PC-3 (cell line): Measurements from ENCODE around the gene GABPA. TPM values are rescaled to one million over a fixed set of nuclear protein-coding genes. Genes with fewer than 3 reads are reported as not detected.

Source experiments
- ATAC-seq: fragments of 200-7000 bp; cut with Tn5 transposase; 2 replicates; pipeline ENCODE4 v1.9.1; 2020; ENCODE audit warnings: mild to moderate bottlenecking, moderate library complexity
- BruUV-seq: library from RNA; stranded (reverse); fragments of 400-500 nt; replicated peaks from 2 replicates; lab custom pipeline; 2021; lab: Mats Ljungman, UMichigan
- CTCF ChIA-PET: fragments of 300-600 bp; sonication (Branson Sonifier 250); formaldehyde crosslinking; loops from one replicate; lab custom pipeline; 2022; ENCODE audit warnings: antibody characterized with exemption; lab: Charles Lee
- POLR2A ChIA-PET: fragments of 300-600 bp; sonication (Branson Sonifier 250); formaldehyde crosslinking; loops from one replicate; lab custom pipeline; 2022; ENCODE audit warnings: antibody characterized with exemption; ENCODE audit not compliant: unreplicated experiment; lab: Charles Lee
- DNase-seq: peaks from one replicate; pipeline ENCODE4 v3.0.0-alpha.2; 2015
- H2AFZ ChIP-seq: fragments of 300-600 bp; sonication (generic); 2 replicates; pipeline ENCODE4 v1.6.0; 2016; ENCODE audit warnings: antibody characterized with exemption, low read length
- H3F3A ChIP-seq: fragments of 300-600 bp; sonication (generic); one replicate; pipeline ENCODE4 v1.6.0; 2017; ENCODE audit warnings: antibody characterized with exemption, low read length, control low read depth, mild to moderate bottlenecking; ENCODE audit not compliant: unreplicated experiment
- H3K27ac ChIP-seq: fragments of 300-600 bp; sonication (generic); 2 replicates; pipeline ENCODE4 v1.5.1; 2016; ENCODE audit warnings: mild to moderate bottlenecking, low read length
- H3K27me3 ChIP-seq: fragments of 300-600 bp; sonication (generic); 2 replicates; pipeline ENCODE4 v1.6.1; 2016; ENCODE audit warnings: low read length, mixed read lengths
- H3K36me3 ChIP-seq: fragments of 300-600 bp; sonication (generic); 2 replicates; pipeline ENCODE4 v1.6.1; 2016; ENCODE audit warnings: low read depth, mixed run types, low read length, mixed read lengths
- H3K4me1 ChIP-seq: fragments of 300-600 bp; sonication (generic); 2 replicates; pipeline ENCODE4 v1.5.1; 2016; ENCODE audit warnings: low read length; ENCODE audit not compliant: insufficient read depth
- H3K4me2 ChIP-seq: fragments of 300-600 bp; sonication (generic); 2 replicates; pipeline ENCODE4 v1.6.0; 2016; ENCODE audit warnings: low read length
- H3K4me3 ChIP-seq: fragments of 300-600 bp; sonication (generic); 2 replicates; pipeline ENCODE4 v1.5.1; 2016; ENCODE audit warnings: mild to moderate bottlenecking, low read length, mixed read lengths
- H3K79me2 ChIP-seq: fragments of 300-600 bp; sonication (generic); 2 replicates; pipeline ENCODE4 v1.6.1; 2017; ENCODE audit warnings: low read length, mixed read lengths
- H3K9ac ChIP-seq: fragments of 300-600 bp; sonication (generic); 2 replicates; pipeline ENCODE4 v1.6.0; 2016; ENCODE audit warnings: mild to moderate bottlenecking, low read length
- H3K9me2 ChIP-seq: fragments of 300-600 bp; sonication (generic); replicated peaks from 2 replicates; pipeline ENCODE4 v1.6.1; 2016; ENCODE audit warnings: mixed run types, low read length, mixed read lengths
- H3K9me3 ChIP-seq: fragments of 300-600 bp; sonication (generic); 2 replicates; pipeline ENCODE4 v1.6.1; 2016; ENCODE audit warnings: low read length, mixed read lengths
- H4K20me1 ChIP-seq: fragments of 300-600 bp; sonication (generic); 2 replicates; pipeline ENCODE4 v1.6.1; 2016; ENCODE audit warnings: low read length, mixed read lengths
- EZH2 ChIP-seq: fragments of 300-600 bp; sonication (generic); IDR thresholded peaks from one replicate; pipeline ENCODE4 v1.6.1; 2017; ENCODE audit warnings: antibody characterized with exemption, mild to moderate bottlenecking, low read length; ENCODE audit not compliant: unreplicated experiment
- EZH2phosphoT487 ChIP-seq: fragments of 300-600 bp; sonication (generic); IDR thresholded peaks from 2 replicates; pipeline ENCODE4 v1.6.1; 2018; ENCODE audit warnings: mild to moderate bottlenecking, antibody characterized with exemption, low read length, borderline replicate concordance
- intact Hi-C: fragments of 100-400 bp; cut with micrococcal nuclease; formaldehyde crosslinking; loops from 2 replicates; pipeline ENCODE4 v1.9.0; 2023
- total RNA-seq: library from RNA; depleted of rRNA; stranded (reverse); fragments of >200 nt; gene quantifications from 2 replicates; pipeline ENCODE4 v1.2.3, GENCODE V29; 2014
- TF ChIP-seq, protein P1 (sequence below): fragments of 300-600 bp; sonication (generic); conservative IDR thresholded peaks from 2 replicates; pipeline ENCODE4 v1.5.1; 2017; ENCODE audit warnings: antibody characterized with exemption, low read depth, mild to moderate bottlenecking, low read length

The GABPA gene
- total RNA-seq, 1 experiment from 2014 or later: 19.0 TPM

DNA sequence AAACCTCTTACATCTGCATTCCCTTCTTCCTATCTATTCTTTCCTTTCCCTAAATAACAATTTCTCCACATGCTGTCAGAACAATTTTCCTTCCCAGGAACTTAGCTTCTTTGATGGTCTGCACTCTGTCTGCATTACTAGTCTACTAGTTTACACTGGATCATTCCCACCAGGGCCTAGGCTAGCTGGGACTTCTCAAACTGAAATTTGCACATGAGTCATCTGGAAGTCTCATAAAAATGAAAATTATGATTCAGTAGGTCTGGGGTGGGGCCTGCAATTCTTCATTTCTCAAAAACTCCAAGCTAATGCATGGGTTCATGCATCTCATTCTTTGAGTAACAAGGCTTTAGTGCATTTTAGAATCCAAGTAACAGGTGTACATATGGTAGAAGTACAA is 74.2 kb downstream of the GABPA start:
- ATAC-seq (peak; percentile 96), DNase-seq (peak; percentile 86)
- POLR2A ChIA-PET: no interaction called here
- Histone ChIP-seq H3K9me2 (no peaks in the 10 kb centered on the region), H3K4me2 (peak overlapping the region; percentile 37; the same call in 1 of the 2 replicates), H3K4me1 (peaks cover 27% of the 10 kb centered on the region), H3K9ac (no peak overlapping the region), H3K27me3 (no peaks in the 10 kb centered on the region), H3K9me3 (no peaks in the 10 kb centered on the region), H3K4me3 (no peak overlapping the region), H3K79me2 (no peaks in the 10 kb centered on the region), H2AFZ (no peak overlapping the region), H3F3A (no peaks in the 10 kb centered on the region), H4K20me1 (no peaks in the 10 kb centered on the region), H3K36me3 (no peaks in the 10 kb centered on the region), H3K27ac (peak overlapping the region; percentile 62)
- CTCF ChIA-PET: interaction anchor here (0.8 kb wide), 1 partner anchor 10 kb away, joined by 3 read pairs; no protein-coding TSS in a partner anchor
- TF ChIP-seq, protein P1, sequence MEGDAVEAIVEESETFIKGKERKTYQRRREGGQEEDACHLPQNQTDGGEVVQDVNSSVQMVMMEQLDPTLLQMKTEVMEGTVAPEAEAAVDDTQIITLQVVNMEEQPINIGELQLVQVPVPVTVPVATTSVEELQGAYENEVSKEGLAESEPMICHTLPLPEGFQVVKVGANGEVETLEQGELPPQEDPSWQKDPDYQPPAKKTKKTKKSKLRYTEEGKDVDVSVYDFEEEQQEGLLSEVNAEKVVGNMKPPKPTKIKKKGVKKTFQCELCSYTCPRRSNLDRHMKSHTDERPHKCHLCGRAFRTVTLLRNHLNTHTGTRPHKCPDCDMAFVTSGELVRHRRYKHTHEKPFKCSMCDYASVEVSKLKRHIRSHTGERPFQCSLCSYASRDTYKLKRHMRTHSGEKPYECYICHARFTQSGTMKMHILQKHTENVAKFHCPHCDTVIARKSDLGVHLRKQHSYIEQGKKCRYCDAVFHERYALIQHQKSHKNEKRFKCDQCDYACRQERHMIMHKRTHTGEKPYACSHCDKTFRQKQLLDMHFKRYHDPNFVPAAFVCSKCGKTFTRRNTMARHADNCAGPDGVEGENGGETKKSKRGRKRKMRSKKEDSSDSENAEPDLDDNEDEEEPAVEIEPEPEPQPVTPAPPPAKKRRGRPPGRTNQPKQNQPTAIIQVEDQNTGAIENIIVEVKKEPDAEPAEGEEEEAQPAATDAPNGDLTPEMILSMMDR: no peak
- TF ChIP-seq EZH2 (no peak), EZH2phosphoT487 (no peak)
- intact Hi-C loops: loop anchor here (5.0 kb wide), 1 partner anchor 43 kb away; no protein-coding TSS in a partner anchor
- BruUV-seq: no TSS peak

DNA sequence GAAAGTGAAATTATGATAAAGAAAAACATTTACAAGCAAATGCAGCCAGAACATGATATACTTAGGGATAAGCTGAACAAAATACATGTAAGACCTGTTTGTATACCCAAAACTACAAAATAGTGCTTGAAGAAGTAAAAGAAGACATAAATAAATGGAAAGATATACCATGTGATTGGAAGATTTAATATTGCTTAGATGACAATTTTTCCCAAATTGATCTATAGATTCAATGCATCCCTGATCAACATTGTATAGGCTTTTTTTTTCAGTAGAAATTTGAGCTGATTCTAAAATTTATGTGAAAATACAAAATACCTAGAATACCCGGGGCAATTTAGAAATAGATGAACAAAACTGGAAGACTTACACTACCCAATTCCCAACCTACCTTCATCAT is 76.4 kb downstream of the GABPA start:
- no TSS peak for BruUV-seq

DNA sequence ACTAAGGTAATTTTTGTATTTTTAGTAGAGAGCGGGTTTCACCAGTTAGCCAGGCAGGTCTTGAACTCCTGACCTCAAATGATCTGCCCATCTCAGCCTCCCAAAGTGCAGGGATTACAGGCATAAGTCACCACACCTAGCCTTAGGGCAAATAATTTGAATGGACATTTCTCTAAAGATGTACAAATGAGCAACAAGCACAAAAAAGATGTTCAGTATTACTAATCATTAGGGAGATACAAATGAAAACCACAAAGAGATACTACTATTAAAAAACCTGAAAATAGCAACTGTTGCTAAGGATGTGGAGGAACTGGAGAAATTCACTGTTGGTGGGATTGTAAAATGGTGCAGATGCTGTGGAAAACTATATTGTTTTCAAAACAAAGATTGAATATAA is 79.1 kb downstream of the GABPA start:
- H2AFZ ChIP-seq: no peak overlapping the region
- H3K4me3 ChIP-seq: no peak overlapping the region
- CTCF ChIA-PET: no interaction called here
- no TSS peak for BruUV-seq
- POLR2A ChIA-PET: no interaction called here
- DNase-seq (no peak), ATAC-seq (no peak)
- no peak overlapping the region for H3K27ac ChIP-seq
- H4K20me1 ChIP-seq: no peaks in the 10 kb centered on the region
- H3K36me3 ChIP-seq: no peaks in the 10 kb centered on the region
- no peaks in the 10 kb centered on the region for H3K79me2 ChIP-seq
- H3K4me2 ChIP-seq: no peak overlapping the region
- no peaks in the 10 kb centered on the region for H3K9me2 ChIP-seq
- intact Hi-C loops: no loop called here
- no peaks in the 10 kb centered on the region for H3F3A ChIP-seq
- H3K4me1 ChIP-seq: peaks cover 13% of the 10 kb centered on the region
- TF ChIP-seq, protein P1: no peak
- TF ChIP-seq EZH2 (no peak), EZH2phosphoT487 (no peak)
- no peaks in the 10 kb centered on the region for H3K27me3 ChIP-seq
- no peaks in the 10 kb centered on the region for H3K9me3 ChIP-seq
- H3K9ac ChIP-seq: no peak overlapping the region

More for the DNA sequence above, 76.4 kb downstream of the GABPA start:
- Histone ChIP-seq H3K4me2 (no peak overlapping the region), H3K27me3 (no peaks in the 10 kb centered on the region), H3K4me1 (peaks cover 23% of the 10 kb centered on the region), H3F3A (no peaks in the 10 kb centered on the region), H3K36me3 (no peaks in the 10 kb centered on the region), H3K27ac (no peak overlapping the region), H2AFZ (no peak overlapping the region), H4K20me1 (no peaks in the 10 kb centered on the region), H3K4me3 (no peak overlapping the region), H3K9me2 (no peaks in the 10 kb centered on the region), H3K9me3 (no peaks in the 10 kb centered on the region), H3K9ac (no peak overlapping the region), H3K79me2 (no peaks in the 10 kb centered on the region)
- ChIA-PET CTCF (no interaction called here), POLR2A (no interaction called here)
- TF ChIP-seq EZH2: no peak
- TF ChIP-seq EZH2phosphoT487: no peak
- TF ChIP-seq, protein P1: no peak
- intact Hi-C loops: no loop called here
- ATAC-seq (no peak), DNase-seq (no peak)
